Measurements from ENCODE around the gene SERINC3. TPM values are rescaled to one million over a fixed set of nuclear protein-coding genes. Genes with fewer than 3 reads are reported as not detected.

The SERINC3 gene
- total and polyA plus RNA-seq, 2 of the 13 experiments (the other 11 are each of a cell fraction or from before 2014, with no cell fraction given) = 82.0 to 226 TPM

GRCh38 chr20:44521484-44522481 lies at the start of gene SERINC3 (continued):
- no peak; the same call in 1 of the 2 replicates for TF ChIP-seq LRRFIP1 (CRISPR knock-in tag; conservative IDR thresholded peaks at IDR 0.05)
- no peak for TF ChIP-seq ZNF382 (CRISPR knock-in tag; IDR thresholded peaks at IDR 0.05; ENCODE audit: borderline replicate concordance)
- peak; percentile 85; the same call in 1 of the 2 replicates for TF ChIP-seq ZNF205 (CRISPR knock-in tag; IDR thresholded peaks at IDR 0.05)
- no peak; the same call in 1 of the 2 replicates for TF ChIP-seq SNAPC5 (CRISPR knock-in tag; IDR thresholded peaks at IDR 0.05; ENCODE audit: borderline replicate concordance)
- no peak; the same call in 1 of the 2 replicates for TF ChIP-seq ZNF329 (CRISPR knock-in tag; IDR thresholded peaks at IDR 0.05; ENCODE audit: low read depth)
- no peak for TF ChIP-seq HDAC6 (IDR thresholded peaks at IDR 0.05; ENCODE audit: low read depth, low read length)
- peak; percentile 89; the same call in 1 of the 2 replicates for TF ChIP-seq BRD4 (CRISPR knock-in tag; IDR thresholded peaks at IDR 0.05)
- peak; percentile 93; the same call in 1 of the 2 replicates for TF ChIP-seq ZNF354B (CRISPR knock-in tag; IDR thresholded peaks at IDR 0.05)
- peak; percentile 93 for TF ChIP-seq REPIN1 (CRISPR knock-in tag; IDR thresholded peaks at IDR 0.05; ENCODE audit: borderline replicate concordance, low read depth)
- peak; percentile 100 for TF ChIP-seq FOXC1 (CRISPR knock-in tag; IDR thresholded peaks at IDR 0.05; ENCODE audit: borderline replicate concordance)
- TF ChIP-seq ZFY (CRISPR knock-in tag; IDR thresholded peaks at IDR 0.05) = peak; percentile 99
- no peak; the same call in 1 of the 2 replicates for TF ChIP-seq MAF1 (CRISPR knock-in tag; IDR thresholded peaks at IDR 0.05; ENCODE audit: borderline replicate concordance)
- TF ChIP-seq THAP11 (CRISPR knock-in tag; IDR thresholded peaks at IDR 0.05) = peak; percentile 90
- peak; percentile 65; the same call in 1 of the 2 replicates for TF ChIP-seq CREB3 (CRISPR knock-in tag; IDR thresholded peaks at IDR 0.05)
- no peak for TF ChIP-seq GFI1 (CRISPR knock-in tag; IDR thresholded peaks at IDR 0.05; ENCODE audit: borderline replicate concordance)
- peak; percentile 79; the same call in 1 of the 2 replicates for TF ChIP-seq TOPORS (CRISPR knock-in tag; IDR thresholded peaks at IDR 0.05)
- TF ChIP-seq ATAD3A (CRISPR knock-in tag; IDR thresholded peaks at IDR 0.05) = peak; percentile 86; the same call in 1 of the 2 replicates
- peak; percentile 76 for TF ChIP-seq SP5 (CRISPR knock-in tag; IDR thresholded peaks at IDR 0.05; ENCODE audit: borderline replicate concordance, low read depth)
- no peak for TF ChIP-seq ZNF749 (CRISPR knock-in tag; IDR thresholded peaks at IDR 0.05; ENCODE audit: borderline replicate concordance)
- no peak for TF ChIP-seq ATM (IDR thresholded peaks at IDR 0.05; ENCODE audit: borderline replicate concordance)
- TF ChIP-seq ZFAT (CRISPR knock-in tag; conservative IDR thresholded peaks at IDR 0.05) = 0 out of 2 replicates have a peak, but pooled peaks have one; percentile 67
- TF ChIP-seq ZNF296 (CRISPR knock-in tag; conservative IDR thresholded peaks at IDR 0.05) = no peak; the same call in 1 of the 2 replicates
- TF ChIP-seq ZNF24 (IDR thresholded peaks at IDR 0.05) = peak; percentile 7; the same call in 1 of the 2 replicates
- peak; percentile 61 for TF ChIP-seq PATZ1 (CRISPR knock-in tag; IDR thresholded peaks at IDR 0.05)
